GM19324 (cell line): ENCODE measurements around the gene SAMD14.
A peak's percentile ranks its signal among the peaks of the same experiment; 100 is the strongest.

Source experiments
- ATAC-seq: cut with Tn5 transposase; IDR thresholded peaks from one replicate; pipeline ENCODE4 v1.9.1; 2021; ENCODE audit warnings: mild to moderate bottlenecking, moderate library complexity; ENCODE audit not compliant: unreplicated experiment, low FRiP score

Gene SAMD14

GRCh38 chr17:50165867-50166517 lies 36.0 kb upstream of the SAMD14 start, which contains the start of gene SGCA:
Gene SGCA (plus strand): TSS chr17:50166005. CDS start chr17:50166041, 36 bp downstream.
- ATAC-seq = no peak

GRCh38 chr17:50165466-50165865 lies 35.5 kb upstream of the SAMD14 start:
- no peak for ATAC-seq

GRCh38 chr17:50165066-50165465 lies 35.1 kb upstream of the SAMD14 start:
- no peak for ATAC-seq

GRCh38 chr17:50164697-50164988 lies 34.7 kb upstream of the SAMD14 start:
- no peak for ATAC-seq

GRCh38 chr17:50163843-50164696 lies 34.1 kb upstream of the SAMD14 start:
- ATAC-seq = no peak

- ATAC-seq = no peak
Measured at GRCh38 chr17:50162466-50163254, 32.7 kb upstream of the SAMD14 start.

- ATAC-seq = no peak
Measured at GRCh38 chr17:50161911-50162288, 31.9 kb upstream of the SAMD14 start.

GRCh38 chr17:50161023-50161910 lies 31.3 kb upstream of the SAMD14 start:
- ATAC-seq = peak; percentile 87

- ATAC-seq = no peak
Measured at GRCh38 chr17:50157891-50158290, 27.9 kb upstream of the SAMD14 start.

GRCh38 chr17:50155115-50155819 lies 25.3 kb upstream of the SAMD14 start:
- ATAC-seq = no peak

- peak; percentile 45 for ATAC-seq
Measured at GRCh38 chr17:50154604-50155003, 24.6 kb upstream of the SAMD14 start.

- ATAC-seq = no peak
Measured at GRCh38 chr17:50153650-50154575, 24.0 kb upstream of the SAMD14 start.

- no peak for ATAC-seq
Measured at GRCh38 chr17:50152736-50153135, 22.8 kb upstream of the SAMD14 start.

- ATAC-seq = no peak
Measured at GRCh38 chr17:50151937-50152547, 22.1 kb upstream of the SAMD14 start.

- ATAC-seq = peak; percentile 34
Measured at GRCh38 chr17:50151041-50151936, 21.3 kb upstream of the SAMD14 start.

- peak; percentile 2 for ATAC-seq
Measured at GRCh38 chr17:50150354-50151040, 20.5 kb upstream of the SAMD14 start, which contains the start of gene PPP1R9B. Gene PPP1R9B (minus strand): TSS chr17:50150677. CDS start chr17:50150513, 164 bp downstream.
